A549 (cell line): ENCODE measurements around the gene WIF1. TPM values are rescaled to one million over a fixed set of nuclear protein-coding genes. Genes with fewer than 3 reads are reported as not detected.

Experiments
- ATAC-seq, 2 experiments: fragments of 200-7000 bp in 1 of 2; fragments of >200 bp in 1 of 2; cut with Nextera tagmentation in 1 of 2; cut with Tn5 transposase in 1 of 2; 3 replicates each; pipeline versions ENCODE4 v1.8.0 to v1.9.1; 2018 to 2020; ENCODE audit warnings: mild to moderate bottlenecking in 1 of 2, moderate library complexity in 1 of 2
- CTCF ChIA-PET: fragments of 300-600 bp; sonication (Branson Sonifier 250); formaldehyde crosslinking; extraction: SDS; loops from one replicate; lab custom pipeline; 2021; ENCODE audit warnings: antibody characterized with exemption, inconsistent platforms; lab: Yijun Ruan, JAX
- POLR2A ChIA-PET: fragments of 350-600 bp; formaldehyde crosslinking; extraction: SDS; loops from one replicate; lab custom pipeline; 2021; ENCODE audit warnings: antibody characterized with exemption, inconsistent platforms; lab: Yijun Ruan, JAX
- DNase-seq, 2 experiments: peaks; one replicate each; pipeline versions ENCODE4 v3.0.0 to v3.0.0-alpha.2; 2011 to 2016; ENCODE audit warnings: low read depth in 1 of 2, low spot score in 1 of 2
- FAIRE-seq: peaks from 2 replicates; lab custom pipeline; 2011; peaks lifted over from hg19 to GRCh38; lab: Jason Lieb, UNC
- H3K27ac ChIP-seq, 2 experiments: fragments of >200 bp; sonication (Bioruptor Twin); formaldehyde crosslinking; 3 replicates each; pipeline ENCODE4 v1.5.1; 2016 to 2017
- H3K4me1 ChIP-seq: fragments of >200 bp; sonication (Bioruptor Twin); formaldehyde crosslinking; 3 replicates; pipeline ENCODE4 v1.6.1; 2016
- H3K4me2 ChIP-seq: fragments of >200 bp; sonication (Bioruptor Twin); formaldehyde crosslinking; 3 replicates; pipeline ENCODE4 v1.6.1; 2016
- H3K4me3 ChIP-seq: fragments of >200 bp; sonication (Bioruptor Twin); formaldehyde crosslinking; 3 replicates; pipeline ENCODE4 v1.5.1; 2016
- H3K9me3 ChIP-seq: fragments of >200 bp; sonication (Bioruptor Twin); formaldehyde crosslinking; 3 replicates; pipeline ENCODE4 v1.6.1; 2016
- BCL3 ChIP-seq: fragments of >200 bp; sonication (Bioruptor Twin); formaldehyde crosslinking; IDR thresholded peaks from 3 replicates; pipeline ENCODE4 v1.6.1; 2016
- CBX8 ChIP-seq: fragments of 200-600 bp; sonication (generic); IDR thresholded peaks from 2 replicates; pipeline ENCODE4 v1.6.1; 2016
- CEBPB ChIP-seq, 2 experiments: fragments of >200 bp in 1 of 2; sonication (Bioruptor Twin) in 1 of 2; formaldehyde crosslinking in 1 of 2; IDR thresholded peaks; 2 replicates each; pipeline ENCODE4 v1.6.1; 2012 to 2016
- EHF ChIP-seq: fragments of 250-450 bp; sonication (Bioruptor Pico); IDR thresholded peaks from 2 replicates; pipeline ENCODE4 v1.5.0; 2020; ENCODE audit warnings: mild to moderate bottlenecking
- ELK1 ChIP-seq: fragments of 150-350 bp; IDR thresholded peaks from 2 replicates; pipeline ENCODE4 v1.6.1; 2014; ENCODE audit warnings: low read depth, mild to moderate bottlenecking, low read length
- EP300 ChIP-seq, 2 experiments: fragments of >200 bp; sonication (Bioruptor Twin); formaldehyde crosslinking; IDR thresholded peaks; 2 replicates in 1 of 2; 3 replicates in 1 of 2; pipeline ENCODE4 v1.6.1; 2016 to 2017
- FOSB ChIP-seq: fragments of 250-450 bp; sonication (Bioruptor Pico); IDR thresholded peaks from 2 replicates; pipeline ENCODE4 v1.5.0; 2020; ENCODE audit warnings: mild to moderate bottlenecking, moderate library complexity
- FOSL2 ChIP-seq, 2 experiments: fragments of 450-650 bp in 1 of 2; fragments of >200 bp in 1 of 2; sonication (Bioruptor Twin) in 1 of 2; formaldehyde crosslinking; IDR thresholded peaks; 2 replicates each; pipeline versions ENCODE4 v1.5.0 to v1.6.1; 2016 to 2020; ENCODE audit warnings: mild to moderate bottlenecking in 1 of 2, moderate library complexity in 1 of 2
- HEYL ChIP-seq: fragments of 250-450 bp; sonication (Bioruptor Pico); IDR thresholded peaks from 2 replicates; pipeline ENCODE4 v1.8.0; 2021; ENCODE audit warnings: mild to moderate bottlenecking, moderate library complexity
- HOXB13 ChIP-seq: fragments of 250-450 bp; sonication (Bioruptor Pico); IDR thresholded peaks from 2 replicates; pipeline ENCODE4 v1.5.0; 2020; ENCODE audit warnings: low read depth, mild to moderate bottlenecking, moderate library complexity
- HOXB5 ChIP-seq: fragments of 250-450 bp; sonication (Bioruptor Pico); IDR thresholded peaks from 2 replicates; pipeline ENCODE4 v1.5.0; 2020; ENCODE audit warnings: mild to moderate bottlenecking, moderate library complexity
- MAFK ChIP-seq: fragments of 450-650 bp; IDR thresholded peaks from 2 replicates; pipeline ENCODE4 v1.6.1; 2014; ENCODE audit not compliant: partially characterized antibody
- NFE2L2 ChIP-seq: fragments of 150-350 bp; conservative IDR thresholded peaks from 2 replicates; pipeline ENCODE4 v1.6.1; 2014; ENCODE audit warnings: low read length
- NPAS2 ChIP-seq: fragments of 250-450 bp; sonication (Bioruptor Pico); IDR thresholded peaks from 2 replicates; pipeline ENCODE4 v1.8.0; 2022; ENCODE audit warnings: mild to moderate bottlenecking, moderate library complexity, borderline replicate concordance
- NR3C1 ChIP-seq: fragments of >200 bp; sonication (Bioruptor Twin); formaldehyde crosslinking; IDR thresholded peaks from 3 replicates; pipeline ENCODE4 v1.6.1; 2017
- POLR2AphosphoS2 ChIP-seq: conservative IDR thresholded peaks from 2 replicates; pipeline ENCODE4 v1.6.1; 2012; ENCODE audit warnings: low read length, improper control_type of control experiment, inconsistent platforms
- RCOR1 ChIP-seq: fragments of 150-350 bp; IDR thresholded peaks from 2 replicates; pipeline ENCODE4 v1.6.1; 2014; ENCODE audit warnings: antibody characterized with exemption, low read length, low read depth
- SMC3 ChIP-seq: fragments of >200 bp; sonication (Bioruptor Twin); formaldehyde crosslinking; IDR thresholded peaks from 3 replicates; pipeline ENCODE4 v1.6.1; 2018; ENCODE audit warnings: inconsistent platforms
- SREBF2 ChIP-seq: fragments of 450-650 bp; IDR thresholded peaks from 2 replicates; pipeline ENCODE4 v1.6.1; 2014; ENCODE audit warnings: mild to moderate bottlenecking, moderate library complexity
- TFCP2L1 ChIP-seq: fragments of 250-450 bp; sonication (Bioruptor Pico); IDR thresholded peaks from 2 replicates; pipeline ENCODE4 v1.5.0; 2021; ENCODE audit warnings: mild to moderate bottlenecking
- WGBS: methylation state at CpG from one replicate; pipeline ENCODE4 v1.1.6; 2017; ENCODE audit errors: missing lambda C conversion rate; 5-methylcytosine and 5-hydroxymethylcytosine counted together
- polyA plus RNA-seq, 4 experiments: library from polyadenylated mRNA; depleted of rRNA in 3 of 4; stranded (reverse); fragments of >200 nt; fragmentation: RNase III in 1 of 4; extraction: RNeasy Plus Mini Kit Qiagen cat#74134 plus additional on column Dnase treatment in 1 of 4; gene quantifications; 2 replicates in 3 of 4; 3 replicates in 1 of 4; pipeline ENCODE4 v1.2.3, GENCODE V29; 2011 to 2017
- TF ChIP-seq, protein P1 (sequence below): fragments of 450-650 bp; IDR thresholded peaks from 2 replicates; pipeline ENCODE4 v1.6.1; 2014; ENCODE audit warnings: antibody characterized with exemption
- TF ChIP-seq, protein P2 (sequence below): IDR thresholded peaks from 2 replicates; pipeline ENCODE4 v1.6.1; 2012

WIF1 gene
- polyA plus RNA-seq, 2 of the 4 experiments (the other 2 are of a cell fraction): not detected

DNA sequence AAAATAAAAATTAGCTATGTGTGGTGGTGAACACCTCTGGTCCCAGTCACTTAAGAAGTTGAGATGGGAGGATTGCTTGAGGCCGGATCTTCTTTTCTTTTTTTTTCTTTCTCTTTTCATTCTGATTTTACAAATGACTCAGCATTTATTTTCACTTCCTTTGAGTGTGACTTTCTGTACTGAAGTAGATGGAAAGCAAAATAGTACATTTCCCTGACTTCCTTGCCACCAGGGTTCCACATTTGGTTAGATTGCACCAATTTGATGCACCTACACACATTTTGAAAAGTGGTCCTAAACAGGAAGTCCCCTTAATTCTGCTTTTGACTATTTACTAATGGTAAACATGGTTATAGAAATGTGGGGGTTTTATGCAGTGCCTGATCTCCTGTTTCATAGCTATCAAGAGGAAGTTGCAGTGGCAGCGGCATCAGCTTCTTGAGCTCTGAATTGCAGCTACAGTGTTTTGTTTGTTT, 35.3 kb upstream of the WIF1 start:
- TF ChIP-seq, protein P1, sequence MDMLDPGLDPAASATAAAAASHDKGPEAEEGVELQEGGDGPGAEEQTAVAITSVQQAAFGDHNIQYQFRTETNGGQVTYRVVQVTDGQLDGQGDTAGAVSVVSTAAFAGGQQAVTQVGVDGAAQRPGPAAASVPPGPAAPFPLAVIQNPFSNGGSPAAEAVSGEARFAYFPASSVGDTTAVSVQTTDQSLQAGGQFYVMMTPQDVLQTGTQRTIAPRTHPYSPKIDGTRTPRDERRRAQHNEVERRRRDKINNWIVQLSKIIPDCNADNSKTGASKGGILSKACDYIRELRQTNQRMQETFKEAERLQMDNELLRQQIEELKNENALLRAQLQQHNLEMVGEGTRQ: no peak
- TF ChIP-seq BCL3 (no peak), TFCP2L1 (CRISPR knock-in tag) (no peak), HEYL (CRISPR knock-in tag) (no peak), FOSB (CRISPR knock-in tag) (no peak), EHF (CRISPR knock-in tag) (no peak), EP300 (IDR thresholded peaks at IDR 0.05) (no peak), SREBF2 (no peak), RCOR1 (no peak), MAFK (peak; percentile 95), NPAS2 (CRISPR knock-in tag) (no peak), HOXB13 (no peak), CBX8 (no peak), NFE2L2 (peak; percentile 88), CEBPB (IDR thresholded peaks at IDR 0.05) (no peak), POLR2AphosphoS2 (no peak)
- TF ChIP-seq, protein P2, sequence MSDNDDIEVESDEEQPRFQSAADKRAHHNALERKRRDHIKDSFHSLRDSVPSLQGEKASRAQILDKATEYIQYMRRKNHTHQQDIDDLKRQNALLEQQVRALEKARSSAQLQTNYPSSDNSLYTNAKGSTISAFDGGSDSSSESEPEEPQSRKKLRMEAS: no peak
- FAIRE-seq: no peak
- Histone ChIP-seq H3K4me3 (no peak overlapping the region), H3K4me2 (no peak overlapping the region), H3K27ac (peak overlapping the region; percentile 12 to 45; a peak in 3 of 6 replicates), H3K4me1 (0 out of 3 replicates have a peak, but pooled peaks cover 4% of the 10 kb centered on the region), H3K9me3 (no peaks in the 10 kb centered on the region)
- POLR2A ChIA-PET: no interaction called here
- CTCF ChIA-PET: interaction anchor here (1.4 kb wide), 1 partner anchor 355 kb away, joined by 3 read pairs; no protein-coding TSS in a partner anchor
- WGBS: 88% methylated on average over 2 of the region's 2 CpGs
- ATAC-seq: no peak
- DNase-seq: no peak

- 65% methylated on average over 3 of the region's 3 CpGs for WGBS
- no peak for FAIRE-seq
- H3K4me1 ChIP-seq: 0 out of 3 replicates have a peak, but pooled peaks cover 4% of the 10 kb centered on the region
- ChIA-PET CTCF (no interaction called here), POLR2A (no interaction called here)
- no peak for TF ChIP-seq NR3C1
- H3K9me3 ChIP-seq: no peaks in the 10 kb centered on the region
- no peak for ATAC-seq
- H3K27ac ChIP-seq: peak overlapping the region in 1 of 2 experiments; percentile 45; a peak in 3 of 6 replicates
- DNase-seq: no peak
- no peak overlapping the region for H3K4me3 ChIP-seq
- H3K4me2 ChIP-seq: no peak overlapping the region
These were observed 34.7 kb upstream of the WIF1 start for GRCh38 chr12:65155784-65156183.

- no peak for TF ChIP-seq HOXB5 (CRISPR knock-in tag)
- no peak for TF ChIP-seq CEBPB (IDR thresholded peaks at IDR 0.05)
- TF ChIP-seq CBX8: no peak
- no peak for TF ChIP-seq FOSL2 (IDR thresholded peaks at IDR 0.05)
- no peak for TF ChIP-seq FOSL2 (CRISPR knock-in tag; IDR thresholded peaks at IDR 0.05)
- no peak for TF ChIP-seq TFCP2L1 (CRISPR knock-in tag)
- DNase-seq: no peak
- WGBS: 46% methylated on average over 1 of the region's 1 CpG
These were observed 31.5 kb upstream of the WIF1 start for GRCh38 chr12:65152596-65152995.

DNA sequence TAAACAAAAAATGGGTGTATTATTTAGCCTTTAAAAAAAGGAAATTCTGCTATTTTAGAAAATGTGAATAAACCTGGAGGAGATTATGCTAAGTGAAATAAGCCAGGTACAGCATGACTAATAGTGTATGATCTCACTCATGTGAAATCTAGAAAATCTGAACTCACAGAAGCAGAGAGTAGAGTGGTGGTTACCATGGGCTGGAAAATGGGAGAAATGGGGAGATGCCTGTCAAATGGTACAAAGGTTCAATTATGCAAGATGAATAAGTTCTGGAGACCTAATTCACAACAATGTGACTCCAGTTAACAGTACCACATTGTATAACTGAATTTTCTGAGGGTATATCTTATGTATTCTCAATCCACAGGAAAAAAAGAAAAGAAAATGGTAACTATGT, 30.9 kb upstream of the WIF1 start:
- no peak overlapping the region for H3K27ac ChIP-seq
- ChIA-PET CTCF (no interaction called here), POLR2A (no interaction called here)
- DNase-seq: no peak
- H3K4me2 ChIP-seq: no peak overlapping the region
- FAIRE-seq: no peak
- no peaks in the 10 kb centered on the region for H3K9me3 ChIP-seq
- ATAC-seq: no peak
- H3K4me1 ChIP-seq: 0 out of 3 replicates have a peak, but pooled peaks cover 4% of the 10 kb centered on the region
- H3K4me3 ChIP-seq: no peak overlapping the region
- TF ChIP-seq CBX8 (no peak), SMC3 (no peak), ELK1 (no peak)

More at GRCh38 chr12:65152596-65152995, 31.5 kb upstream of the WIF1 start:
- H3K4me1 ChIP-seq: 0 out of 3 replicates have a peak, but pooled peaks cover 4% of the 10 kb centered on the region
- CTCF ChIA-PET: no interaction called here
- H3K4me3 ChIP-seq: no peak overlapping the region
- H3K4me2 ChIP-seq: no peak overlapping the region
- no peak for ATAC-seq
- POLR2A ChIA-PET: no interaction called here
- FAIRE-seq: no peak
- H3K9me3 ChIP-seq: no peaks in the 10 kb centered on the region
- no peak overlapping the region for H3K27ac ChIP-seq
